Measurements from ENCODE around the gene SMYD3. TPM values are rescaled to one million over a fixed set of nuclear protein-coding genes. Genes with fewer than 3 reads are reported as not detected.

SMYD3 gene
- total and polyA plus RNA-seq, 2 donors (not counting 1 experiment from before 2014, with no cell fraction given), result 69.4 to 83.1 TPM

GRCh38 chr1:245906207-245906606 is 600.9 kb downstream of the SMYD3 start:
- DNase-seq (ENCODE audit: low read depth in 2 of 2), result no peak
- Histone ChIP-seq H3K9me3 (ENCODE audit: control insufficient read depth, insufficient read depth, low read depth, low read length) (no peaks in the 10 kb centered on the region), H3K36me3 (ENCODE audit: control insufficient read depth, insufficient read depth, low read length) (no peaks in the 10 kb centered on the region), H3K4me2 (ENCODE audit: extremely low read depth, insufficient read depth, low read length) (no peak overlapping the region), H4K20me1 (ENCODE audit: control insufficient read depth, extremely low read depth, insufficient read depth, low read length) (no peaks in the 10 kb centered on the region), H3K4me1 (ENCODE audit: control insufficient read depth, extremely low read depth, insufficient read depth, low read length) (no peaks in the 10 kb centered on the region), H3K9ac (ENCODE audit: insufficient read depth, low read length) (no peak overlapping the region), H3K27ac (ENCODE audit: insufficient read depth, low read length) (no peak overlapping the region), H2AFZ (ENCODE audit: low read length) (no peak overlapping the region), H3K27me3 (ENCODE audit: control insufficient read depth, insufficient read depth, low read length) (no peaks in the 10 kb centered on the region), H3K79me2 (ENCODE audit: control insufficient read depth, insufficient read depth, low read length) (no peaks in the 10 kb centered on the region), H3K4me3 (replicated peaks in 1 of 4; ENCODE audit: control extremely low read depth in 1 of 4, insufficient read depth in 1 of 4, low read depth in 3 of 4, low read length in 4 of 4) (no peak overlapping the region)
- TF ChIP-seq EZH2 (IDR thresholded peaks at IDR 0.05; ENCODE audit: low read length, missing control alignments), result no peak
- no peak for TF ChIP-seq CTCF (conservative IDR thresholded peaks at IDR 0.05 in 1 of 2, IDR thresholded peaks at IDR 0.05 in 1 of 2; ENCODE audit: low read depth in 1 of 2, low read length in 2 of 2)

- no peaks in the 10 kb centered on the region for H3K9me3 ChIP-seq (ENCODE audit: control insufficient read depth, insufficient read depth, low read depth, low read length)
- H3K4me1 ChIP-seq (ENCODE audit: control insufficient read depth, extremely low read depth, insufficient read depth, low read length), result no peaks in the 10 kb centered on the region
- no peaks in the 10 kb centered on the region for H4K20me1 ChIP-seq (ENCODE audit: control insufficient read depth, extremely low read depth, insufficient read depth, low read length)
- H3K27me3 ChIP-seq (ENCODE audit: control insufficient read depth, insufficient read depth, low read length), result no peaks in the 10 kb centered on the region
- no peak overlapping the region for H3K4me3 ChIP-seq (replicated peaks in 1 of 4; ENCODE audit: control extremely low read depth in 1 of 4, insufficient read depth in 1 of 4, low read depth in 3 of 4, low read length in 4 of 4)
- no peaks in the 10 kb centered on the region for H3K36me3 ChIP-seq (ENCODE audit: control insufficient read depth, insufficient read depth, low read length)
- H3K4me2 ChIP-seq (ENCODE audit: extremely low read depth, insufficient read depth, low read length), result no peak overlapping the region
- H3K79me2 ChIP-seq (ENCODE audit: control insufficient read depth, insufficient read depth, low read length), result no peaks in the 10 kb centered on the region
- no peak overlapping the region for H3K9ac ChIP-seq (ENCODE audit: insufficient read depth, low read length)
- H3K27ac ChIP-seq (ENCODE audit: insufficient read depth, low read length), result no peak overlapping the region
- DNase-seq (ENCODE audit: low read depth in 2 of 2), result no peak
- no peak overlapping the region for H2AFZ ChIP-seq (ENCODE audit: low read length)
- TF ChIP-seq EZH2 (IDR thresholded peaks at IDR 0.05; ENCODE audit: low read length, missing control alignments), result no peak
- no peak for TF ChIP-seq CTCF (conservative IDR thresholded peaks at IDR 0.05 in 1 of 2, IDR thresholded peaks at IDR 0.05 in 1 of 2; ENCODE audit: low read depth in 1 of 2, low read length in 2 of 2)
These were observed 603.2 kb downstream of the SMYD3 start for GRCh38 chr1:245903851-245904250.

- Histone ChIP-seq H3K9ac (ENCODE audit: insufficient read depth, low read length) (no peak overlapping the region), H3K4me3 (replicated peaks in 1 of 4; ENCODE audit: control extremely low read depth in 1 of 4, insufficient read depth in 1 of 4, low read depth in 3 of 4, low read length in 4 of 4) (no peak overlapping the region), H3K9me3 (ENCODE audit: control insufficient read depth, insufficient read depth, low read depth, low read length) (no peaks in the 10 kb centered on the region), H2AFZ (ENCODE audit: low read length) (no peak overlapping the region), H3K4me2 (ENCODE audit: extremely low read depth, insufficient read depth, low read length) (no peak overlapping the region), H4K20me1 (ENCODE audit: control insufficient read depth, extremely low read depth, insufficient read depth, low read length) (no peaks in the 10 kb centered on the region), H3K4me1 (ENCODE audit: control insufficient read depth, extremely low read depth, insufficient read depth, low read length) (no peaks in the 10 kb centered on the region), H3K79me2 (ENCODE audit: control insufficient read depth, insufficient read depth, low read length) (no peaks in the 10 kb centered on the region), H3K27me3 (ENCODE audit: control insufficient read depth, insufficient read depth, low read length) (no peaks in the 10 kb centered on the region), H3K36me3 (ENCODE audit: control insufficient read depth, insufficient read depth, low read length) (no peaks in the 10 kb centered on the region), H3K27ac (ENCODE audit: insufficient read depth, low read length) (no peak overlapping the region)
- DNase-seq (ENCODE audit: low read depth in 2 of 2), result no peak
- TF ChIP-seq EZH2 (IDR thresholded peaks at IDR 0.05; ENCODE audit: low read length, missing control alignments), result no peak
- no peak for TF ChIP-seq CTCF (conservative IDR thresholded peaks at IDR 0.05 in 1 of 2, IDR thresholded peaks at IDR 0.05 in 1 of 2; ENCODE audit: low read depth in 1 of 2, low read length in 2 of 2)
These were observed 605.5 kb downstream of the SMYD3 start for GRCh38 chr1:245901565-245901964.
